Measurements from ENCODE around the gene NPRL2.

DNA sequence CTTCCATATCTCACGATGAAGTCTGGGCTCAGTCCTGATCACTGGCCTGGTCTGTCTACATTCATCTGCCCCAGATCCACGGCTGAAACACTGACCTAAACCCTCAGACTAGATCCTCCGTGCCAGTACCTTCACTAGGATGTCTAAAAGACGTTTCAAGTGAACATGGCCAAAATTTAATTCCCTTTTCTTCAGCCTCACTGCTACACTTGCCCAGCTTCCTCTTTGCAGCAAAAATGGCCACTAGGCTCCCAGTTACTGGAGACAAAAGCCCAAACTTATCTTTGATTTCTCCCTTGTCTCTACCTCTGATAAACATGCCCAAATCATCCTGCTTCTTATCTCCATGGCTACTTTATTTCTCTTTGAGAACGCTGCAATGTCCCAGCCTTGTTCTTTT is 11.6 kb downstream of the NPRL2 start:
- TF ChIP-seq ATF3 (IDR thresholded peaks at IDR 0.05), result no peak
- TF ChIP-seq, protein P1, sequence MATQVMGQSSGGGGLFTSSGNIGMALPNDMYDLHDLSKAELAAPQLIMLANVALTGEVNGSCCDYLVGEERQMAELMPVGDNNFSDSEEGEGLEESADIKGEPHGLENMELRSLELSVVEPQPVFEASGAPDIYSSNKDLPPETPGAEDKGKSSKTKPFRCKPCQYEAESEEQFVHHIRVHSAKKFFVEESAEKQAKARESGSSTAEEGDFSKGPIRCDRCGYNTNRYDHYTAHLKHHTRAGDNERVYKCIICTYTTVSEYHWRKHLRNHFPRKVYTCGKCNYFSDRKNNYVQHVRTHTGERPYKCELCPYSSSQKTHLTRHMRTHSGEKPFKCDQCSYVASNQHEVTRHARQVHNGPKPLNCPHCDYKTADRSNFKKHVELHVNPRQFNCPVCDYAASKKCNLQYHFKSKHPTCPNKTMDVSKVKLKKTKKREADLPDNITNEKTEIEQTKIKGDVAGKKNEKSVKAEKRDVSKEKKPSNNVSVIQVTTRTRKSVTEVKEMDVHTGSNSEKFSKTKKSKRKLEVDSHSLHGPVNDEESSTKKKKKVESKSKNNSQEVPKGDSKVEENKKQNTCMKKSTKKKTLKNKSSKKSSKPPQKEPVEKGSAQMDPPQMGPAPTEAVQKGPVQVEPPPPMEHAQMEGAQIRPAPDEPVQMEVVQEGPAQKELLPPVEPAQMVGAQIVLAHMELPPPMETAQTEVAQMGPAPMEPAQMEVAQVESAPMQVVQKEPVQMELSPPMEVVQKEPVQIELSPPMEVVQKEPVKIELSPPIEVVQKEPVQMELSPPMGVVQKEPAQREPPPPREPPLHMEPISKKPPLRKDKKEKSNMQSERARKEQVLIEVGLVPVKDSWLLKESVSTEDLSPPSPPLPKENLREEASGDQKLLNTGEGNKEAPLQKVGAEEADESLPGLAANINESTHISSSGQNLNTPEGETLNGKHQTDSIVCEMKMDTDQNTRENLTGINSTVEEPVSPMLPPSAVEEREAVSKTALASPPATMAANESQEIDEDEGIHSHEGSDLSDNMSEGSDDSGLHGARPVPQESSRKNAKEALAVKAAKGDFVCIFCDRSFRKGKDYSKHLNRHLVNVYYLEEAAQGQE (IDR thresholded peaks at IDR 0.05; ENCODE audit: low read depth), result no peak
- TF ChIP-seq, protein P2, sequence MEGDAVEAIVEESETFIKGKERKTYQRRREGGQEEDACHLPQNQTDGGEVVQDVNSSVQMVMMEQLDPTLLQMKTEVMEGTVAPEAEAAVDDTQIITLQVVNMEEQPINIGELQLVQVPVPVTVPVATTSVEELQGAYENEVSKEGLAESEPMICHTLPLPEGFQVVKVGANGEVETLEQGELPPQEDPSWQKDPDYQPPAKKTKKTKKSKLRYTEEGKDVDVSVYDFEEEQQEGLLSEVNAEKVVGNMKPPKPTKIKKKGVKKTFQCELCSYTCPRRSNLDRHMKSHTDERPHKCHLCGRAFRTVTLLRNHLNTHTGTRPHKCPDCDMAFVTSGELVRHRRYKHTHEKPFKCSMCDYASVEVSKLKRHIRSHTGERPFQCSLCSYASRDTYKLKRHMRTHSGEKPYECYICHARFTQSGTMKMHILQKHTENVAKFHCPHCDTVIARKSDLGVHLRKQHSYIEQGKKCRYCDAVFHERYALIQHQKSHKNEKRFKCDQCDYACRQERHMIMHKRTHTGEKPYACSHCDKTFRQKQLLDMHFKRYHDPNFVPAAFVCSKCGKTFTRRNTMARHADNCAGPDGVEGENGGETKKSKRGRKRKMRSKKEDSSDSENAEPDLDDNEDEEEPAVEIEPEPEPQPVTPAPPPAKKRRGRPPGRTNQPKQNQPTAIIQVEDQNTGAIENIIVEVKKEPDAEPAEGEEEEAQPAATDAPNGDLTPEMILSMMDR (IDR thresholded peaks at IDR 0.05 in 2 of 3, conservative IDR thresholded peaks at IDR 0.05 in 1 of 3; ENCODE audit: borderline replicate concordance in 1 of 3, insufficient read depth in 1 of 3, low read depth in 2 of 3, low read length in 2 of 3), result no peak
- TF ChIP-seq CEBPB (IDR thresholded peaks at IDR 0.05; ENCODE audit: low read depth), result no peak
- TF ChIP-seq ZFX (IDR thresholded peaks at IDR 0.05), result no peak
- no peak for TF ChIP-seq SP1 (IDR thresholded peaks at IDR 0.05; ENCODE audit: low read depth)
- no peak for TF ChIP-seq EZH2phosphoT487 (IDR thresholded peaks at IDR 0.05; ENCODE audit: borderline replicate concordance)
- TF ChIP-seq EZH2 (IDR thresholded peaks at IDR 0.05), result no peak
- TF ChIP-seq FOSL1 (IDR thresholded peaks at IDR 0.05; ENCODE audit: low read depth), result no peak
- TF ChIP-seq POLR2A (IDR thresholded peaks at IDR 0.05; ENCODE audit: borderline replicate concordance, extremely low read depth, insufficient read depth, insufficient read length), result no peak
- no peak for TF ChIP-seq JUND (IDR thresholded peaks at IDR 0.05)
